OCI-LY3 (cell line): ENCODE measurements around the gene TAGLN2.

Experiments
- H2AFZ ChIP-seq: fragments of 200-600, 300-600 bp; shearing (Covaris generic); 2 replicates; pipeline ENCODE4 v1.6.0; 2014; ENCODE audit warnings: antibody characterized with exemption, low read depth, low read length
- H3K27ac ChIP-seq: fragments of 200-600, 300-600 bp; sonication (generic); 2 replicates; pipeline ENCODE4 v1.5.1; 2014; ENCODE audit warnings: mild to moderate bottlenecking, low read length, moderate library complexity, mixed read lengths
- H3K27me3 ChIP-seq: fragments of 200-600, 300-600 bp; sonication (generic); 2 replicates; pipeline ENCODE4 v1.6.1; 2014; ENCODE audit warnings: low read depth, low read length, mixed read lengths
- H3K36me3 ChIP-seq: fragments of 200-600, 300-600 bp; sonication (generic); replicated peaks from 2 replicates; pipeline ENCODE3; 2014; ENCODE audit warnings: low read depth, low read length, mixed read lengths
- H3K4me1 ChIP-seq: fragments of 300-600, 200-600 bp; sonication (generic); 2 replicates; pipeline ENCODE4 v1.6.1; 2014; ENCODE audit warnings: low read length, mixed read lengths
- H3K4me2 ChIP-seq: fragments of 200-600, 300-600 bp; sonication (generic); 2 replicates; pipeline ENCODE4 v1.6.1; 2014; ENCODE audit warnings: low read length, mixed read lengths
- H3K4me3 ChIP-seq: fragments of 300-600, 200-600 bp; sonication (generic); 2 replicates; pipeline ENCODE4 v1.5.1; 2014; ENCODE audit warnings: antibody characterized with exemption, mild to moderate bottlenecking, low read length, moderate library complexity
- H3K79me2 ChIP-seq: fragments of 300-600, 200-600 bp; shearing (Covaris generic); 2 replicates; pipeline ENCODE4 v1.6.1; 2014; ENCODE audit warnings: mild to moderate bottlenecking, low read length, mixed read lengths
- H3K9ac ChIP-seq: fragments of 300-600, 200-600 bp; shearing (Covaris generic); 2 replicates; pipeline ENCODE4 v1.6.0; 2014; ENCODE audit warnings: mild to moderate bottlenecking, low read length, moderate library complexity
- H3K9me3 ChIP-seq: fragments of 200-600, 300-600 bp; shearing (Covaris generic); 2 replicates; pipeline ENCODE4 v1.6.1; 2014; ENCODE audit warnings: low read length, mixed read lengths; ENCODE audit not compliant: insufficient read depth
- H4K20me1 ChIP-seq: fragments of 200-600, 300-600 bp; sonication (generic); 2 replicates; pipeline ENCODE4 v1.6.1; 2016; ENCODE audit warnings: low read length, mixed read lengths; ENCODE audit not compliant: insufficient read depth
- CTCF ChIP-seq: fragments of 200-600, 300-600 bp; sonication (generic); IDR thresholded peaks from 2 replicates; pipeline ENCODE4 v1.5.1; 2014; ENCODE audit warnings: antibody characterized with exemption, low read length, low read depth
- EZH2phosphoT487 ChIP-seq: fragments of 200-600 bp; shearing (Covaris generic); IDR thresholded peaks from 2 replicates; pipeline ENCODE4 v1.6.1; 2018; ENCODE audit warnings: antibody characterized with exemption, mixed run types, low read depth

The TAGLN2 gene

GRCh38 chr1:159940006-159940620 lies 14.8 kb upstream of the TAGLN2 start:
- TF ChIP-seq EZH2phosphoT487 (no peak), CTCF (no peak)
- H3K4me2 ChIP-seq = no peak overlapping the region
- no peak overlapping the region for H3K27ac ChIP-seq
- H3K9ac ChIP-seq = no peak overlapping the region
- no peak overlapping the region for H2AFZ ChIP-seq
- H3K27me3 ChIP-seq = peaks cover 22% of the 10 kb centered on the region; the same call in 1 of the 2 replicates
- no peaks in the 10 kb centered on the region for H3K9me3 ChIP-seq
- no peaks in the 10 kb centered on the region for H3K79me2 ChIP-seq
- H4K20me1 ChIP-seq = peaks cover 5% of the 10 kb centered on the region
- no peak overlapping the region for H3K4me3 ChIP-seq
- no peaks in the 10 kb centered on the region for H3K36me3 ChIP-seq
- H3K4me1 ChIP-seq = peaks cover 47% of the 10 kb centered on the region

- TF ChIP-seq EZH2phosphoT487 (no peak), CTCF (no peak)
- Histone ChIP-seq H3K4me2 (no peak overlapping the region), H3K4me3 (no peak overlapping the region), H3K27me3 (peaks cover 18% of the 10 kb centered on the region; the same call in 1 of the 2 replicates), H2AFZ (no peak overlapping the region), H3K9me3 (no peaks in the 10 kb centered on the region), H3K36me3 (no peaks in the 10 kb centered on the region), H3K9ac (no peak overlapping the region), H3K79me2 (no peaks in the 10 kb centered on the region), H4K20me1 (peaks cover 5% of the 10 kb centered on the region), H3K27ac (no peak overlapping the region), H3K4me1 (peaks cover 46% of the 10 kb centered on the region)
These were observed 14.3 kb upstream of the TAGLN2 start for GRCh38 chr1:159939678-159940002.

GRCh38 chr1:159938905-159939677 lies 13.8 kb upstream of the TAGLN2 start:
- no peak overlapping the region for H2AFZ ChIP-seq
- H3K4me2 ChIP-seq = no peak overlapping the region
- no peaks in the 10 kb centered on the region for H3K36me3 ChIP-seq
- H3K9me3 ChIP-seq = no peaks in the 10 kb centered on the region
- no peak overlapping the region for H3K27ac ChIP-seq
- H4K20me1 ChIP-seq = peaks cover 5% of the 10 kb centered on the region
- no peak overlapping the region for H3K4me3 ChIP-seq
- H3K9ac ChIP-seq = no peak overlapping the region
- H3K79me2 ChIP-seq = no peaks in the 10 kb centered on the region
- no peak for TF ChIP-seq CTCF
- TF ChIP-seq EZH2phosphoT487 = no peak
- H3K27me3 ChIP-seq = peaks cover 15% of the 10 kb centered on the region; the same call in 1 of the 2 replicates
- peaks cover 40% of the 10 kb centered on the region for H3K4me1 ChIP-seq

DNA sequence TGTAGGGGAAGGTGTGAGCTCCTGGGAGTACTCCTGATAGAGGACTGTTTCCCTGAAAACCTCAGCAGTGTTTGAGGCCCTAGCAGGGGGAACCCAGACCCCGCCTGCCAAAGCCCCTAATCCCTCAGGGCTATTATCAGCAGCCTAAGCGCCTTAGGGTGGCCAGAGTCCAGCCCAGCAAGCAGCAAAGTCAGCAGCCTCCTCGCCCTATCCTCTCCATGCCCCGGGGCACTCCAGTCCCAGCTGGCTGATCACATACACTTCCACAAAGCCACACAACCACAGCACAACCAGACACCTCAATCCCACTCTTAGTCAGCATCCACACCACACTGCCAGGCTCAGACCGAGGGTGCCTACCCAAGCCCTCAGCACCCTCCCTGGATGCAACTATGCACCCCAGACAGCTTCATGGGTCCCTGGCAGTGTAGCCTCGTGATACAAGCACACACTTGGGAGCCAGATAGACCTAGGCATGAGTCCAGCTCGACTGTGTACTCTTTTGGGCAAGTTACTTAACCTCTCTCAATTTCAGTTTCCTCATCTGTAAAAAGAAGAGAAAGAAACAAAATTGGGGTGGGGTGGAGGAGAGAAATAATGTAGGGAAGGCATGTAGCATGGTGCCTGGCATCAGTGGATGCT lies 13.0 kb upstream of the TAGLN2 start:
- Histone ChIP-seq H3K36me3 (no peaks in the 10 kb centered on the region), H3K4me3 (peak overlapping the region; percentile 56; the same call in 1 of the 2 replicates), H4K20me1 (peaks cover 5% of the 10 kb centered on the region), H3K27me3 (peaks cover 15% of the 10 kb centered on the region; the same call in 1 of the 2 replicates), H3K4me1 (peaks cover 45% of the 10 kb centered on the region), H3K27ac (no peak overlapping the region), H3K9me3 (no peaks in the 10 kb centered on the region), H3K79me2 (no peaks in the 10 kb centered on the region), H3K4me2 (peak overlapping the region; percentile 91), H2AFZ (no peak overlapping the region), H3K9ac (no peak overlapping the region; the same call in 1 of the 2 replicates)
- TF ChIP-seq EZH2phosphoT487 (no peak), CTCF (no peak)
